Peyer's patch (tissue), 4 donors: ENCODE measurements around the gene ARV1.

ENCODE experiments used
- CTCF ChIP-seq, 6 experiments: fragments of 450-650 bp in 4 of 6; fragments of 200-600 bp in 2 of 6; sonication (generic) in 1 of 6; IDR thresholded peaks; one replicate each; pipeline ENCODE4 v1.5.1; 2017 to 2019; ENCODE audit warnings: antibody characterized with exemption in 6 of 6, mild to moderate bottlenecking in 3 of 6, moderate library complexity in 1 of 6
- POLR2A ChIP-seq, 2 donors: fragments of 450-650 bp; IDR thresholded peaks; one replicate each; pipeline ENCODE4 v1.5.1; 2017; ENCODE audit warnings: antibody characterized with exemption in 2 of 2, mild to moderate bottlenecking in 2 of 2, moderate library complexity in 2 of 2

GRCh38 chr1:231001892-231002291, 23.0 kb downstream of the ARV1 start:
- no peak for TF ChIP-seq CTCF (IDR thresholded peaks at IDR 0.05)
- TF ChIP-seq POLR2A (IDR thresholded peaks at IDR 0.05), result no peak
